ENCODE measurements around the gene MOCOS. TPM values are rescaled to one million over a fixed set of nuclear protein-coding genes. Genes with fewer than 3 reads are reported as not detected.

The MOCOS gene
- total and polyA plus RNA-seq, 4 donors: 1.9 to 27.0 (median 17.0) TPM

- 94% methylated on average over 6 of the region's 6 CpGs for WGBS
- Histone ChIP-seq H3K4me1 (ENCODE audit: control insufficient read depth in 4 of 4, insufficient read depth in 4 of 4, low read length in 3 of 4) (peaks cover 0 to 3% (median 0%) of the 10 kb centered on the region in 4 donors), H3K27ac (ENCODE audit: low read depth in 1 of 2, low read length in 2 of 2) (no peak overlapping the region), H3K4me3 (ENCODE audit: low read depth in 1 of 3, low read length in 3 of 3) (no peak overlapping the region), H3K36me3 (ENCODE audit: control insufficient read depth in 4 of 4, insufficient read depth in 3 of 4, low read depth in 1 of 4, low read length in 3 of 4) (peaks cover 0 to 11% (median under 1%) of the 10 kb centered on the region in 4 donors), H3K9me3 (ENCODE audit: control insufficient read depth in 4 of 4, low read length in 3 of 4) (no peaks in the 10 kb centered on the region), H3K27me3 (ENCODE audit: control insufficient read depth in 4 of 4, insufficient read depth in 4 of 4, low read length in 3 of 4) (no peaks in the 10 kb centered on the region), H3K9ac (ENCODE audit: low read depth in 1 of 2, low read length in 2 of 2) (no peak overlapping the region)
- TF ChIP-seq, protein P1, sequence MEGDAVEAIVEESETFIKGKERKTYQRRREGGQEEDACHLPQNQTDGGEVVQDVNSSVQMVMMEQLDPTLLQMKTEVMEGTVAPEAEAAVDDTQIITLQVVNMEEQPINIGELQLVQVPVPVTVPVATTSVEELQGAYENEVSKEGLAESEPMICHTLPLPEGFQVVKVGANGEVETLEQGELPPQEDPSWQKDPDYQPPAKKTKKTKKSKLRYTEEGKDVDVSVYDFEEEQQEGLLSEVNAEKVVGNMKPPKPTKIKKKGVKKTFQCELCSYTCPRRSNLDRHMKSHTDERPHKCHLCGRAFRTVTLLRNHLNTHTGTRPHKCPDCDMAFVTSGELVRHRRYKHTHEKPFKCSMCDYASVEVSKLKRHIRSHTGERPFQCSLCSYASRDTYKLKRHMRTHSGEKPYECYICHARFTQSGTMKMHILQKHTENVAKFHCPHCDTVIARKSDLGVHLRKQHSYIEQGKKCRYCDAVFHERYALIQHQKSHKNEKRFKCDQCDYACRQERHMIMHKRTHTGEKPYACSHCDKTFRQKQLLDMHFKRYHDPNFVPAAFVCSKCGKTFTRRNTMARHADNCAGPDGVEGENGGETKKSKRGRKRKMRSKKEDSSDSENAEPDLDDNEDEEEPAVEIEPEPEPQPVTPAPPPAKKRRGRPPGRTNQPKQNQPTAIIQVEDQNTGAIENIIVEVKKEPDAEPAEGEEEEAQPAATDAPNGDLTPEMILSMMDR (IDR thresholded peaks at IDR 0.05; ENCODE audit: low read depth, low read length, missing input control): no peak
- TF ChIP-seq RAD21 (IDR thresholded peaks at IDR 0.05) (no peak), REST (IDR thresholded peaks at IDR 0.05) (no peak), SP1 (IDR thresholded peaks at IDR 0.05) (no peak), YY1 (IDR thresholded peaks at IDR 0.05) (no peak), GABPA (IDR thresholded peaks at IDR 0.05 in 1 of 2, conservative IDR thresholded peaks at IDR 0.05 in 1 of 2) (no peak), HNF4A (conservative IDR thresholded peaks at IDR 0.05) (no peak), EGR1 (IDR thresholded peaks at IDR 0.05; ENCODE audit: low read depth in 2 of 2) (no peak), TAF1 (conservative IDR thresholded peaks at IDR 0.05) (no peak), RXRA (IDR thresholded peaks at IDR 0.05) (no peak), FOXA2 (IDR thresholded peaks at IDR 0.05) (no peak), JUND (IDR thresholded peaks at IDR 0.05) (no peak), FOXA1 (IDR thresholded peaks at IDR 0.05) (no peak), NR2F2 (IDR thresholded peaks at IDR 0.05) (no peak), HNF4G (IDR thresholded peaks at IDR 0.05) (no peak)
- TF ChIP-seq, protein P2, sequence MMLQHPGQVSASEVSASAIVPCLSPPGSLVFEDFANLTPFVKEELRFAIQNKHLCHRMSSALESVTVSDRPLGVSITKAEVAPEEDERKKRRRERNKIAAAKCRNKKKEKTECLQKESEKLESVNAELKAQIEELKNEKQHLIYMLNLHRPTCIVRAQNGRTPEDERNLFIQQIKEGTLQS (IDR thresholded peaks at IDR 0.05): no peak
- TF ChIP-seq, protein P3, sequence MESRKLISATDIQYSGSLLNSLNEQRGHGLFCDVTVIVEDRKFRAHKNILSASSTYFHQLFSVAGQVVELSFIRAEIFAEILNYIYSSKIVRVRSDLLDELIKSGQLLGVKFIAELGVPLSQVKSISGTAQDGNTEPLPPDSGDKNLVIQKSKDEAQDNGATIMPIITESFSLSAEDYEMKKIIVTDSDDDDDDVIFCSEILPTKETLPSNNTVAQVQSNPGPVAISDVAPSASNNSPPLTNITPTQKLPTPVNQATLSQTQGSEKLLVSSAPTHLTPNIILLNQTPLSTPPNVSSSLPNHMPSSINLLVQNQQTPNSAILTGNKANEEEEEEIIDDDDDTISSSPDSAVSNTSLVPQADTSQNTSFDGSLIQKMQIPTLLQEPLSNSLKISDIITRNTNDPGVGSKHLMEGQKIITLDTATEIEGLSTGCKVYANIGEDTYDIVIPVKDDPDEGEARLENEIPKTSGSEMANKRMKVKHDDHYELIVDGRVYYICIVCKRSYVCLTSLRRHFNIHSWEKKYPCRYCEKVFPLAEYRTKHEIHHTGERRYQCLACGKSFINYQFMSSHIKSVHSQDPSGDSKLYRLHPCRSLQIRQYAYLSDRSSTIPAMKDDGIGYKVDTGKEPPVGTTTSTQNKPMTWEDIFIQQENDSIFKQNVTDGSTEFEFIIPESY (IDR thresholded peaks at IDR 0.05): no peak
- TF ChIP-seq, protein P4, sequence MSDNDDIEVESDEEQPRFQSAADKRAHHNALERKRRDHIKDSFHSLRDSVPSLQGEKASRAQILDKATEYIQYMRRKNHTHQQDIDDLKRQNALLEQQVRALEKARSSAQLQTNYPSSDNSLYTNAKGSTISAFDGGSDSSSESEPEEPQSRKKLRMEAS (IDR thresholded peaks at IDR 0.05): no peak
- no peak for DNase-seq (ENCODE audit: low spot score)
These were observed 9.1 kb downstream of the MOCOS start for GRCh38 chr18:36196238-36196995.

Data from liver (tissue), 9 donors.